Esophagus squamous epithelium (tissue), 5 donors: ENCODE measurements around the gene UBE3B. TPM values are rescaled to one million over a fixed set of nuclear protein-coding genes. Genes with fewer than 3 reads are reported as not detected.

ENCODE experiments used
- DNase-seq: peaks from one replicate; lab custom pipeline; 2025; lab: John Stamatoyannopoulos, UW
- H3K27ac ChIP-seq, 4 donors: fragments of 200-600 bp; sonication (generic); one replicate each; pipeline ENCODE4 v1.5.1; 2016 to 2019; ENCODE audit warnings: mild to moderate bottlenecking in 1 of 4
- H3K27me3 ChIP-seq, 4 donors: fragments of 200-600 bp; sonication (generic); 1 replicate in 3 of 4; 2 replicates in 1 of 4; pipeline versions ENCODE4 v1.5.1 to v1.6.0; 2017 to 2021; ENCODE audit warnings: antibody characterized with exemption in 1 of 4
- H3K36me3 ChIP-seq, 3 donors: fragments of 200-600 bp; sonication (generic); one replicate each; pipeline ENCODE4 v1.5.1; 2016 to 2019
- H3K4me1 ChIP-seq, 3 donors: fragments of 200-600 bp; sonication (generic); one replicate each; pipeline ENCODE4 v1.5.1; 2017 to 2019
- H3K4me3 ChIP-seq, 4 donors: fragments of 200-600 bp; sonication (generic); 1 replicate in 3 of 4; 2 replicates in 1 of 4; pipeline ENCODE4 v1.5.1; 2016 to 2019; ENCODE audit warnings: mild to moderate bottlenecking in 2 of 4, moderate library complexity in 1 of 4
- H3K9me3 ChIP-seq, 3 donors: fragments of 200-600 bp; sonication (generic); one replicate each; pipeline ENCODE4 v1.5.1; 2016 to 2019
- POLR2A ChIP-seq, 4 donors: fragments of 450-650 bp; IDR thresholded peaks; one replicate each; pipeline ENCODE4 v1.6.1; 2017; ENCODE audit warnings: antibody characterized with exemption in 4 of 4, mild to moderate bottlenecking in 4 of 4, moderate library complexity in 3 of 4
- WGBS, 2 donors: methylation state at CpG; one replicate each; pipeline ENCODE4 v1.1.5; 2018; 5-methylcytosine and 5-hydroxymethylcytosine counted together
- intact Hi-C: fragments of 100-400 bp; cut with DNase I; formaldehyde crosslinking; loops from one replicate; pipeline ENCODE4 v1.15.0; 2022
- total RNA-seq, 4 donors: library from RNA; depleted of rRNA; stranded (reverse); fragments of >200 nt; gene quantifications; one replicate each; pipeline ENCODE4 v1.1.0, GENCODE V29; 2016
- TF ChIP-seq, protein P1 (sequence below), 6 experiments: fragments of 450-650 bp in 4 of 6; fragments of 200-600 bp in 2 of 6; sonication (generic) in 2 of 6; IDR thresholded peaks; one replicate each; pipeline ENCODE4 v1.5.1; 2016 to 2019; ENCODE audit warnings: antibody characterized with exemption in 6 of 6, mild to moderate bottlenecking in 4 of 6, moderate library complexity in 4 of 6
- donor health status: DM: yes; HTN: yes; CAD: no.

The UBE3B gene
- total RNA-seq, 4 donors from 2014 or later, result 31.7 to 48.7 (median 37.6) TPM

- no peak overlapping the region for H3K4me3 ChIP-seq
- H3K9me3 ChIP-seq, result no peaks in the 10 kb centered on the region
- peaks cover 17 to 87% (median 23%) of the 10 kb centered on the region in 3 donors for H3K36me3 ChIP-seq
- H3K4me1 ChIP-seq, result no peaks in the 10 kb centered on the region
- intact Hi-C loops, result no loop called here
- H3K27ac ChIP-seq, result no peak overlapping the region
- no peak for TF ChIP-seq POLR2A (IDR thresholded peaks at IDR 0.05)
- TF ChIP-seq, protein P1, sequence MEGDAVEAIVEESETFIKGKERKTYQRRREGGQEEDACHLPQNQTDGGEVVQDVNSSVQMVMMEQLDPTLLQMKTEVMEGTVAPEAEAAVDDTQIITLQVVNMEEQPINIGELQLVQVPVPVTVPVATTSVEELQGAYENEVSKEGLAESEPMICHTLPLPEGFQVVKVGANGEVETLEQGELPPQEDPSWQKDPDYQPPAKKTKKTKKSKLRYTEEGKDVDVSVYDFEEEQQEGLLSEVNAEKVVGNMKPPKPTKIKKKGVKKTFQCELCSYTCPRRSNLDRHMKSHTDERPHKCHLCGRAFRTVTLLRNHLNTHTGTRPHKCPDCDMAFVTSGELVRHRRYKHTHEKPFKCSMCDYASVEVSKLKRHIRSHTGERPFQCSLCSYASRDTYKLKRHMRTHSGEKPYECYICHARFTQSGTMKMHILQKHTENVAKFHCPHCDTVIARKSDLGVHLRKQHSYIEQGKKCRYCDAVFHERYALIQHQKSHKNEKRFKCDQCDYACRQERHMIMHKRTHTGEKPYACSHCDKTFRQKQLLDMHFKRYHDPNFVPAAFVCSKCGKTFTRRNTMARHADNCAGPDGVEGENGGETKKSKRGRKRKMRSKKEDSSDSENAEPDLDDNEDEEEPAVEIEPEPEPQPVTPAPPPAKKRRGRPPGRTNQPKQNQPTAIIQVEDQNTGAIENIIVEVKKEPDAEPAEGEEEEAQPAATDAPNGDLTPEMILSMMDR (IDR thresholded peaks at IDR 0.05), result no peak
- WGBS, 2 donors, result 93 to 94% methylated on average over 3 to 6 of the region's 8 CpGs
- no peak for DNase-seq
- no peaks in the 10 kb centered on the region for H3K27me3 ChIP-seq
Measured at GRCh38 chr12:109533487-109533740, 56.0 kb downstream of the UBE3B start.

DNA sequence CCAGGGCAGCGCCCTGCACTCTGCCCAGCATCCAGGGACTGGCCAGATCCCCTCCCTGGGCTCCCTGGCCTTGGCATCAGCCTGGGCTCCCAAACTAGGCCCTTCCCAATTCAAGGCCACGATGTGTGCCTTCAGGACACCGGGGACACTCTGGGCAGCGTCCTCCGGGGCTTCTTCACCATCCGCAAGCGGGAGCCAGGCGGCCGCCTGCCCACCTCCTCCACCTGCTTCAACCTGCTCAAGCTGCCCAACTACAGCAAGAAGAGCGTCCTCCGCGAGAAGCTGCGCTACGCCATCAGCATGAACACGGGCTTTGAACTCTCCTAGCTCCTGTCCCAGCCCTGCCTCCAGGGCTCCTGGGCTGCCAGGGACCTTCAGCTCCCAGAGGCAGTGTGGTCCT lies 57.0 kb downstream of the UBE3B start:
- intact Hi-C loops, result no loop called here
- Histone ChIP-seq H3K36me3 (peaks cover 17 to 80% (median 23%) of the 10 kb centered on the region in 3 donors), H3K27ac (no peak overlapping the region), H3K4me1 (no peaks in the 10 kb centered on the region), H3K9me3 (no peaks in the 10 kb centered on the region), H3K4me3 (no peak overlapping the region), H3K27me3 (no peaks in the 10 kb centered on the region)
- WGBS, 2 donors, result 17 to 80% methylated on average over 1 of the region's 15 CpGs
- DNase-seq, result no peak
- TF ChIP-seq, protein P1 (IDR thresholded peaks at IDR 0.05), result no peak
- no peak for TF ChIP-seq POLR2A (IDR thresholded peaks at IDR 0.05)

- no peaks in the 10 kb centered on the region for H3K27me3 ChIP-seq
- no peak overlapping the region for H3K4me3 ChIP-seq
- no peak for DNase-seq
- no peaks in the 10 kb centered on the region for H3K4me1 ChIP-seq
- H3K27ac ChIP-seq, result no peak overlapping the region
- TF ChIP-seq POLR2A (IDR thresholded peaks at IDR 0.05), result no peak
- TF ChIP-seq, protein P1 (IDR thresholded peaks at IDR 0.05), result no peak
- intact Hi-C loops, result no loop called here
- peaks cover 17 to 74% (median 18%) of the 10 kb centered on the region in 3 donors for H3K36me3 ChIP-seq
- 90 to 92% methylated on average over 9 to 25 of the region's 25 CpGs for WGBS, 2 donors
- no peaks in the 10 kb centered on the region for H3K9me3 ChIP-seq
Measured at GRCh38 chr12:109535231-109535862, 57.9 kb downstream of the UBE3B start.

GRCh38 chr12:109535863-109536250 lies 58.4 kb downstream of the UBE3B start:
- Histone ChIP-seq H3K4me3 (no peak overlapping the region), H3K9me3 (no peaks in the 10 kb centered on the region), H3K27me3 (no peaks in the 10 kb centered on the region), H3K4me1 (no peaks in the 10 kb centered on the region), H3K36me3 (peaks cover 15 to 74% (median 17%) of the 10 kb centered on the region in 3 donors), H3K27ac (no peak overlapping the region)
- 65 to 88% methylated on average over 3 to 4 of the region's 5 CpGs for WGBS, 2 donors
- intact Hi-C loops, result no loop called here
- no peak for DNase-seq
- TF ChIP-seq, protein P1 (IDR thresholded peaks at IDR 0.05), result no peak
- no peak for TF ChIP-seq POLR2A (IDR thresholded peaks at IDR 0.05)

GRCh38 chr12:109537136-109537535 lies 59.7 kb downstream of the UBE3B start:
- Histone ChIP-seq H3K36me3 (peaks cover 11 to 61% (median 17%) of the 10 kb centered on the region in 3 donors), H3K9me3 (no peaks in the 10 kb centered on the region), H3K4me1 (no peaks in the 10 kb centered on the region), H3K4me3 (no peak overlapping the region), H3K27ac (no peak overlapping the region), H3K27me3 (no peaks in the 10 kb centered on the region)
- no peak for DNase-seq
- intact Hi-C loops, result no loop called here
- no peak for TF ChIP-seq POLR2A (IDR thresholded peaks at IDR 0.05)
- TF ChIP-seq, protein P1 (IDR thresholded peaks at IDR 0.05), result no peak
- 87 to 89% methylated on average over 3 of the region's 8 CpGs for WGBS, 2 donors
